ENCODE measurements around the gene RHOH.

GRCh38 chr4:40261231-40262076 is 64.6 kb downstream of the RHOH start:
- TF ChIP-seq CTCF (IDR thresholded peaks at IDR 0.05) = no peak
- TF ChIP-seq EZH2 (IDR thresholded peaks at IDR 0.05) = no peak
